ENCODE data around the gene RHBDF1. TPM values are rescaled to one million over a fixed set of nuclear protein-coding genes. Genes with fewer than 3 reads are reported as not detected.
A peak's percentile ranks its signal among the peaks of the same experiment; 100 is the strongest.

RHBDF1 gene
- polyA plus RNA-seq, 3 donors = 0.20 TPM; not detected in 2

DNA sequence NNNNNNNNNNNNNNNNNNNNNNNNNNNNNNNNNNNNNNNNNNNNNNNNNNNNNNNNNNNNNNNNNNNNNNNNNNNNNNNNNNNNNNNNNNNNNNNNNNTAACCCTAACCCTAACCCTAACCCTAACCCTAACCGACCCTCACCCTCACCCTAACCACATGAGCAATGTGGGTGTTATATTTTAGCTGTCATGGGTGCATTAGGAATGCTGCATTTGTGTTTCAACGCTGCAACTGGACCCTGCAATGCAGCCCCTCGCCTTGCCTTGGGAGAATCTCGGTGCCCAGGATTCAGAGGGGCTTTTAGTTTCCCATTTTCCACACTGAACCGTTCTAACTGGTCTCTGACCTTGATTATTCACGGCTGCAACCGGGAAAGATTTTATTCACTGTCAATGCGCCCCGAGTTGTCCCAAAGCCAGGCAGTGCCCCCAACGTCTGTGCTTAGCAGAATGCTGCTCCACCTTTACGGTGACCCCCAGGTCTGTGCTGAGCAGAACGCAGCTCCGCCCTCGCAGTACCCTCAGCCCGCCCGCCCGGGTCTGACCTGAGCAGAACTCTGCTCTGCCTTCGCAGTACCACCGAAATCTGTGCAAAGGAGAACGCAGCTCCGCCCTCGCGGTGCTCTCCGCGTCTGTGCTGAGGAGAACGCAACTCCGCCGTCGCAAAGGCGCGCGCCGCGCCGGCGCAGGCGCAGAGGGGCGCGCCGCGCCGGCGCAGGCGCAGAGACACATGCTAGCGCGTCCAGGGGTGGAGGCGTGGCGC, 62.3 kb downstream of the RHBDF1 start:
- peak overlapping the region in 1 of 2 donors; percentile 57 for H3K4me3 Mint-ChIP-seq
- Histone ChIP-seq H3K27me3 (ENCODE audit: control insufficient read depth in 2 of 2, insufficient read depth in 2 of 2, low read length in 2 of 2) (no peaks in the 10 kb centered on the region), H3K36me3 (replicated peaks in 1 of 2; ENCODE audit: control insufficient read depth in 1 of 2, insufficient read depth in 2 of 2, low read length in 2 of 2) (no peaks in the 10 kb centered on the region), H4K20me1 (ENCODE audit: insufficient read depth, low read length) (no peaks in the 10 kb centered on the region), H3K9ac (ENCODE audit: insufficient read depth, low read length, poor library complexity, severe bottlenecking) (no peak overlapping the region), H3K27ac (ENCODE audit: low read depth in 1 of 2, low read length in 2 of 2) (no peak overlapping the region), H3K4me2 (replicated peaks; ENCODE audit: extremely low read depth, low read length, poor library complexity, severe bottlenecking) (no peak overlapping the region), H3K79me2 (ENCODE audit: insufficient read depth, low read length) (no peaks in the 10 kb centered on the region), H3K4me1 (ENCODE audit: control insufficient read depth in 1 of 2, insufficient read depth in 2 of 2, low read length in 2 of 2) (no peaks in the 10 kb centered on the region), H3K9me3 (replicated peaks in 1 of 2; ENCODE audit: control insufficient read depth in 1 of 2, insufficient read depth in 1 of 2, low read length in 2 of 2) (no peaks in the 10 kb centered on the region), H3K4me3 (replicated peaks in 1 of 3; ENCODE audit: low read depth in 2 of 3, low read length in 3 of 3) (peak overlapping the region in 2 of 3 experiments; percentile 12 to 17), H2AFZ (ENCODE audit: insufficient read depth, low read depth, low read length, poor library complexity, severe bottlenecking) (no peak overlapping the region)
- H3K27ac Mint-ChIP-seq = peak overlapping the region in 4 of 7 donors; percentile 26 to 69 (median 50)
- no peak for DNase-seq
- peaks cover 0 to 3% (median 0%) of the 10 kb centered on the region in 7 donors for H3K9me3 Mint-ChIP-seq
- 80% methylated on average over 21 of the region's 48 CpGs for WGBS (ENCODE audit: insufficient coverage)
- intact Hi-C loops (cut with micrococcal nuclease) = no loop called here
- H3K36me3 Mint-ChIP-seq = no peaks in the 10 kb centered on the region
- H3K4me1 Mint-ChIP-seq = no peaks in the 10 kb centered on the region
- TF ChIP-seq, protein P1, sequence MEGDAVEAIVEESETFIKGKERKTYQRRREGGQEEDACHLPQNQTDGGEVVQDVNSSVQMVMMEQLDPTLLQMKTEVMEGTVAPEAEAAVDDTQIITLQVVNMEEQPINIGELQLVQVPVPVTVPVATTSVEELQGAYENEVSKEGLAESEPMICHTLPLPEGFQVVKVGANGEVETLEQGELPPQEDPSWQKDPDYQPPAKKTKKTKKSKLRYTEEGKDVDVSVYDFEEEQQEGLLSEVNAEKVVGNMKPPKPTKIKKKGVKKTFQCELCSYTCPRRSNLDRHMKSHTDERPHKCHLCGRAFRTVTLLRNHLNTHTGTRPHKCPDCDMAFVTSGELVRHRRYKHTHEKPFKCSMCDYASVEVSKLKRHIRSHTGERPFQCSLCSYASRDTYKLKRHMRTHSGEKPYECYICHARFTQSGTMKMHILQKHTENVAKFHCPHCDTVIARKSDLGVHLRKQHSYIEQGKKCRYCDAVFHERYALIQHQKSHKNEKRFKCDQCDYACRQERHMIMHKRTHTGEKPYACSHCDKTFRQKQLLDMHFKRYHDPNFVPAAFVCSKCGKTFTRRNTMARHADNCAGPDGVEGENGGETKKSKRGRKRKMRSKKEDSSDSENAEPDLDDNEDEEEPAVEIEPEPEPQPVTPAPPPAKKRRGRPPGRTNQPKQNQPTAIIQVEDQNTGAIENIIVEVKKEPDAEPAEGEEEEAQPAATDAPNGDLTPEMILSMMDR (IDR thresholded peaks at IDR 0.05) = no peak
- H3K27me3 Mint-ChIP-seq (ENCODE audit: low read depth in 3 of 3) = no peaks in the 10 kb centered on the region

Small RNA genes within 50 kb of the gene (small RNA-seq; reads per million reads assigned to genes)
- not detected for gene MIR6859-4 (ENCODE audit: insufficient read length, low read depth)
- gene Z69720.2 (ENCODE audit: insufficient read length, low read depth) = not detected

Other genes with a start within 250 kb of the RHBDF1 start
- gene POLR3K, start 19.0 kb downstream of the RHBDF1 start, polyA plus RNA-seq = 10 to 100 TPM in 2 of 3 donors, 1 to 10 TPM in 1; 9.9 to 20.8 (median 18.7) TPM
- gene SNRNP25, start 18.8 kb downstream of the RHBDF1 start, polyA plus RNA-seq = 10 to 100 TPM; 18.5 to 32.2 (median 31.6) TPM
- gene MPG, start 5.6 kb upstream of the RHBDF1 start, polyA plus RNA-seq = 10 to 100 TPM; 32.5 to 86.9 (median 70.6) TPM
- 10 to 100 TPM in 1 of 3 donors, 1 to 10 TPM in 2; 2.6 to 16.7 (median 3.0) TPM for gene NPRL3, start 66.0 kb upstream of the RHBDF1 start, polyA plus RNA-seq
- not detected for gene HBZ, start 80.0 kb upstream of the RHBDF1 start, polyA plus RNA-seq
- not detected for gene HBM, start 93.3 kb upstream of the RHBDF1 start, polyA plus RNA-seq
- 100 to 1,000 TPM in 2 of 3 donors, 1 to 10 TPM in 1; 2.8 to 193 (median 158) TPM for gene HBA2, start 100.2 kb upstream of the RHBDF1 start, polyA plus RNA-seq
- gene HBA1, start 104.0 kb upstream of the RHBDF1 start, polyA plus RNA-seq = 10 to 100 TPM in 2 of 3 donors, under 1 TPM in 1; 0.31 to 23.8 (median 22.9) TPM
- gene HBQ1, start 107.8 kb upstream of the RHBDF1 start, polyA plus RNA-seq = not detected
- 100 to 1,000 TPM in 1 of 3 donors, 1 to 10 TPM in 2; 4.0 to 109 (median 4.6) TPM for gene LUC7L, start 156.8 kb upstream of the RHBDF1 start, polyA plus RNA-seq
- gene FAM234A, start 162.2 kb upstream of the RHBDF1 start, polyA plus RNA-seq = 10 to 100 TPM; 22.5 to 40.4 (median 25.1) TPM
- under 1 TPM in 1 of 3 donors, not detected in 2; 0.07 TPM for gene RGS11, start 203.3 kb upstream of the RHBDF1 start, polyA plus RNA-seq
- gene ARHGDIG, start 208.0 kb upstream of the RHBDF1 start, polyA plus RNA-seq = not detected
- gene PDIA2, start 210.5 kb upstream of the RHBDF1 start, polyA plus RNA-seq = not detected